ENCODE measurements around the gene CCSER2.
"Not testable (repeated sequence)": the region's sequence is repeated elsewhere in the genome, so short reads cannot be mapped to it uniquely, and the experiment has no call there.

Gene CCSER2

GRCh38 chr10:84429926-84430520, 101.6 kb downstream of the CCSER2 start:
- FAIRE-seq (peak; percentile 96), DNase-seq (ENCODE audit: insufficient read length, low spot score) (peak; percentile 18)
- TF ChIP-seq POLR2A (IDR thresholded peaks at IDR 0.05; ENCODE audit: low read depth, low read length): no peak

- no peak for TF ChIP-seq POLR2A (IDR thresholded peaks at IDR 0.05; ENCODE audit: low read depth, low read length)
- FAIRE-seq (peak; percentile 89), DNase-seq (ENCODE audit: insufficient read length, low spot score) (no peak)
Measured at GRCh38 chr10:84432891-84433290, 104.5 kb downstream of the CCSER2 start.

- no peak for TF ChIP-seq POLR2A (IDR thresholded peaks at IDR 0.05; ENCODE audit: low read depth, low read length)
- DNase-seq (ENCODE audit: insufficient read length, low spot score) (no peak), FAIRE-seq (peak; percentile 68)
Measured at GRCh38 chr10:84440781-84441180, 112.4 kb downstream of the CCSER2 start.

DNA sequence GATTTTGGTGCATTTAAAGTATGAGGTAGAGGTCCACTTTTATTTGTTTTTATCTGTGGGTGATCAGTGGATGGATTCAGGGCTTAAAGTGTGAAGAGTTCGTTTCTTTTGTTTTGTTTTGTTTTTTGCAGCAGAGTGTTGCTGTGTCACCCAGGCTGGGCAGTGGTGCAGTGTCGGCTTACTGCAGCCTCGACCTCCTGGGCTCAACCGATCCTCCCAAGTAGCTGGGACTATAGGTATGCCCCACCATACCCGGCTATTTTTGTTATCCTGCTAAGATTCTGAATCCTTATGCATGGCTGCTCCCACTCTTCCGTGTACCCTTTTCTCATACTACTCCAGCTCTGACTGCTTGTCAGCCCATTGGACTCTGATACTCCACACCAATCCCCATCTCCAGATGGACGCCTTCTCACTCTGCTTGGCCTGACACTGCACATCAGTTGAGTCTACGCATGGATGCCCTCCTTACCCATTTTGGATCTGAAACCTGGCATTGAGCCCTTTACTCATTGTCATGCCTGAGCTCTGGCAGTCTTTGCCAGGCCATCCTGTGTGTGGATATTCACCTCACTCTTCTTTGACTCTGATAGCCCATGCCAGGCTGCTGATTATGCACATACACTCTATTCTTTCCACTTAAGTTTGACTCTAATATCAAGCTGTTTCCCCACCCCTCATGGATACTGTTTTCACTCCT, 119.5 kb downstream of the CCSER2 start:
- TF ChIP-seq POLR2A (IDR thresholded peaks at IDR 0.05; ENCODE audit: low read depth, low read length): no peak
- DNase-seq (ENCODE audit: insufficient read length, low spot score) (no peak), FAIRE-seq (no peak)

GRCh38 chr10:84449351-84449750, 121.0 kb downstream of the CCSER2 start:
- not testable (repeated sequence) for DNase-seq (ENCODE audit: insufficient read length, low spot score); FAIRE-seq

DNA sequence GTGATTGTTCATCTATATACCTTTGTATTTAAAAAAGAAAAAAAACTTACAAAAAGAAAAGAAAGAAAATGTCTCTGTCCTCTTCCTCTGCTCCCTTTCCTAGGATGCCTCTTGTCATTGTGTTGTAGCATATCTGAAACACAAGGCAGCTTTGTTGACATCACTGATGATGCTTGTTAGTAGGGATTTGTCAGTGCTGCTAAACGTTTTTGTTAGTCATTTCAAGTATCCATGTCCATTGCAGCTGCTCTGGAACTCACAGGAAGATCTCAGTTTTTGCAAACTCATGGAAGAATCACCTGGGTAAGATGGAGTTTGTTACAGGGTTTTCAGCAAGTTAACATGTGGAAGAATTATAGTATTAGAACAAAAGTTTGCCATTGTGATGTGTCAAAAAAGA, 123.6 kb downstream of the CCSER2 start:
- no peak for TF ChIP-seq POLR2A (IDR thresholded peaks at IDR 0.05; ENCODE audit: low read depth, low read length)
- DNase-seq (ENCODE audit: insufficient read length, low spot score): peak; percentile 8
- FAIRE-seq: peak; percentile 84

- peak; percentile 38 for FAIRE-seq
- DNase-seq (ENCODE audit: insufficient read length, low spot score): no peak
Measured at GRCh38 chr10:84453303-84453702, 124.9 kb downstream of the CCSER2 start.

GRCh38 chr10:84456126-84456525, 127.7 kb downstream of the CCSER2 start:
- TF ChIP-seq POLR2A (IDR thresholded peaks at IDR 0.05; ENCODE audit: low read depth, low read length): no peak
- FAIRE-seq (no peak), DNase-seq (ENCODE audit: insufficient read length, low spot score) (no peak)

More at GRCh38 chr10:84453303-84453702, 124.9 kb downstream of the CCSER2 start:
- no peak for TF ChIP-seq POLR2A (IDR thresholded peaks at IDR 0.05; ENCODE audit: low read depth, low read length)

DNA sequence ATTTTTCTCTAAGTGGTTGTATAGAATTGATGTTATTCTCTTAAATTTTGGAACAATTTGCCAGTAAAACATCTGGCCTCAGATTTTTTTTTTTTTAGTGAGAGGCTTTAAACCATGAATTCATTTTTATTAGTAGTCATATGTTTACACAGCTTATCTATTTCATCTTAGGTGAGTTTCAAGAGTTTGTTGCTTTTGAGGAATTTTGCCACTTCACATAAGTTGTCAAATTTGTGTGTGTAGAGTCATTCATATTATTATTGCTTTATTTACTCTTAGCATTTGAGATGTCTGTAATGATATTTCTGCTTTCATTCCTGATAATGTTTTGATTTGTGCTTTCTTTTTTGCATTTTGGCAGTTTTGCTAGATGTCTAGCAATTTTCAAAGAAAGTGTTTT, 132.1 kb downstream of the CCSER2 start:
- FAIRE-seq (no peak), DNase-seq (ENCODE audit: insufficient read length, low spot score) (no peak)
- TF ChIP-seq POLR2A (IDR thresholded peaks at IDR 0.05; ENCODE audit: low read depth, low read length): no peak

GRCh38 chr10:84469470-84469869, 141.1 kb downstream of the CCSER2 start:
- no peak for TF ChIP-seq POLR2A (IDR thresholded peaks at IDR 0.05; ENCODE audit: low read depth, low read length)
- peak; percentile 89 for FAIRE-seq

GRCh38 chr10:84473136-84473535, 144.7 kb downstream of the CCSER2 start:
- FAIRE-seq (no peak), DNase-seq (ENCODE audit: insufficient read length, low spot score) (no peak)
- TF ChIP-seq POLR2A (IDR thresholded peaks at IDR 0.05; ENCODE audit: low read depth, low read length): no peak

More at GRCh38 chr10:84469470-84469869, 141.1 kb downstream of the CCSER2 start:
- no peak for DNase-seq (ENCODE audit: insufficient read length, low spot score)

DNA sequence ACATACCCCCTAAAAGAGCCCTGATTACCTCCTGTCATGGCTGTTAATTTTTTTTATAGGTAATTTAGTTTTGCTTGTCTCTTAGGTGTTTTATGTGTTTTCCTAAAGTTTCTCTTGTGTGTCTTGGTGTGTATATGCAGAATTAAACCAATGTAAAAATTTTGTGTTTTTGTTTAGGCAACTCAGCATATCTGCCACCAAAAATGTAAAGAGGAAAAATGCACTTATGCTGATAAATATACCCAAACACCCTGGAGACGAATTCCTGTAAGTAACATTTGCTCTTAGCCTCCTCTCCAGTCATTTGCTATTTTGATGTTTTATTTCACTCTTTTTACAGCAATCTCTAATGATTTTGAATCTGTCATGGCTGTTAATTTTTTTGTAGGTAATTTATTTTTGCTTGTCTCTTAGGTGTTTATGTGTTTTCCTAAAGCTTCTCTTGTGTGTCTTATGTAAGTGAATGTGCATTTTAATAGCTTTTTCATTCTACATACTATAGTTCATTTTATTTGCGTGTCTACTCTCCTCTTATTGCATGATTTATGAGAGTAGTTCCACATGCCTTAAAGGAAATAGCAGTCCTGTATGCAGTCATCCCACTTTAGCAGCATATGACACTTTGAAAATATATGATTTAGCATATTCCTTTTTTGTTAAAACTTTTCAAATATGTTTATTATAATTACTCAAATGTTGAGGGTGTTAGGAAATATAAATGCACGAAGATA, 149.2 kb downstream of the CCSER2 start:
- no peak for TF ChIP-seq POLR2A (IDR thresholded peaks at IDR 0.05; ENCODE audit: low read depth, low read length)
- DNase-seq (ENCODE audit: insufficient read length, low spot score) (no peak), FAIRE-seq (peak; percentile 83)

- DNase-seq (ENCODE audit: insufficient read length, low spot score) (no peak), FAIRE-seq (no peak)
- no peak for TF ChIP-seq POLR2A (IDR thresholded peaks at IDR 0.05; ENCODE audit: low read depth, low read length)
Measured at GRCh38 chr10:84478151-84478550, 149.8 kb downstream of the CCSER2 start.

DNA sequence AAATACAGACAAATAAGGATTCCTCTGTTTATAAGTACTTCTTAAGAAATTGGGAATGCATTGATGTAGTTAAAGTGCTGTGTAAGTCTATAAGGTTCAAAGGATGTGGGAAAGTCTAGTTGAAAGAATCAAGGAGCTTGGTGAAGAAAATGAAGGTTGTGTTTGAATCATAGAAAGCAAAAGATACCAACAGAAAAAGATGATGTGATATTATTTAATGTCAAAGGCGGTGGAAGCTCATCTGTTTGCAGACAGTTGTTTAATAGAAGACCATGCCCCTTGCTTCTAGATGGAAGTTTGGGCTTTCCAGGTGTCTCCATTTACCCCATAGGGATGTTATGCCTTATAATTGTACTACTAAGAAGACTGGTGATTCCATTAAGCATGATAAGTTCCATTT, 150.3 kb downstream of the CCSER2 start:
- no peak for TF ChIP-seq POLR2A (IDR thresholded peaks at IDR 0.05; ENCODE audit: low read depth, low read length)
- FAIRE-seq: no peak

More for the DNA sequence above, 150.3 kb downstream of the CCSER2 start:
- DNase-seq (ENCODE audit: insufficient read length, low spot score): no peak

Measured in H54 (cell line).